Activated CD4-positive, CD25-positive, alpha-beta regulatory T cell (primary cell): ENCODE data around the gene VDAC2.

Experiments used
- DNase-seq, 4 experiments: peaks; one replicate each; lab custom pipeline; 2025; lab: John Stamatoyannopoulos, UW

The VDAC2 gene

GRCh38 chr10:75253281-75254220 is 43.0 kb downstream of the VDAC2 start:
- DNase-seq, result no peak

GRCh38 chr10:75254739-75255138 is 44.1 kb downstream of the VDAC2 start:
- DNase-seq, result no peak

GRCh38 chr10:75260990-75261389 is 50.4 kb downstream of the VDAC2 start:
- DNase-seq, result no peak

GRCh38 chr10:75261813-75262705 is 51.5 kb downstream of the VDAC2 start:
- DNase-seq, result no peak

GRCh38 chr10:75263806-75264205 is 53.2 kb downstream of the VDAC2 start:
- DNase-seq, result no peak

GRCh38 chr10:75265856-75266255 is 55.3 kb downstream of the VDAC2 start:
- no peak for DNase-seq

- DNase-seq, result no peak
Measured at GRCh38 chr10:75266945-75267344, 56.3 kb downstream of the VDAC2 start.

- no peak for DNase-seq
Measured at GRCh38 chr10:75269605-75270004, 59.0 kb downstream of the VDAC2 start.

GRCh38 chr10:75272094-75272493 is 61.5 kb downstream of the VDAC2 start:
- no peak for DNase-seq

GRCh38 chr10:75272896-75273295 is 62.3 kb downstream of the VDAC2 start:
- DNase-seq, result no peak

GRCh38 chr10:75276069-75276872 is 65.7 kb downstream of the VDAC2 start:
- no peak for DNase-seq

- no peak for DNase-seq
Measured at GRCh38 chr10:75280236-75280635, 69.6 kb downstream of the VDAC2 start.
